ENCODE measurements around the gene CLK2.
"Not testable (repeated sequence)": the region's sequence is repeated elsewhere in the genome, so short reads cannot be mapped to it uniquely, and the experiment has no call there.

GRCh38 chr1:155220211-155220965, 52.9 kb downstream of the CLK2 start:
- not testable (repeated sequence) for TF ChIP-seq ZFX (IDR thresholded peaks at IDR 0.05)
- TF ChIP-seq, protein P1, sequence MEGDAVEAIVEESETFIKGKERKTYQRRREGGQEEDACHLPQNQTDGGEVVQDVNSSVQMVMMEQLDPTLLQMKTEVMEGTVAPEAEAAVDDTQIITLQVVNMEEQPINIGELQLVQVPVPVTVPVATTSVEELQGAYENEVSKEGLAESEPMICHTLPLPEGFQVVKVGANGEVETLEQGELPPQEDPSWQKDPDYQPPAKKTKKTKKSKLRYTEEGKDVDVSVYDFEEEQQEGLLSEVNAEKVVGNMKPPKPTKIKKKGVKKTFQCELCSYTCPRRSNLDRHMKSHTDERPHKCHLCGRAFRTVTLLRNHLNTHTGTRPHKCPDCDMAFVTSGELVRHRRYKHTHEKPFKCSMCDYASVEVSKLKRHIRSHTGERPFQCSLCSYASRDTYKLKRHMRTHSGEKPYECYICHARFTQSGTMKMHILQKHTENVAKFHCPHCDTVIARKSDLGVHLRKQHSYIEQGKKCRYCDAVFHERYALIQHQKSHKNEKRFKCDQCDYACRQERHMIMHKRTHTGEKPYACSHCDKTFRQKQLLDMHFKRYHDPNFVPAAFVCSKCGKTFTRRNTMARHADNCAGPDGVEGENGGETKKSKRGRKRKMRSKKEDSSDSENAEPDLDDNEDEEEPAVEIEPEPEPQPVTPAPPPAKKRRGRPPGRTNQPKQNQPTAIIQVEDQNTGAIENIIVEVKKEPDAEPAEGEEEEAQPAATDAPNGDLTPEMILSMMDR (conservative IDR thresholded peaks at IDR 0.05): not testable (repeated sequence)

Measured in C4-2B (cell line).